GM12878 (cell line): ENCODE data around the gene LAMA5. TPM values are rescaled to one million over a fixed set of nuclear protein-coding genes. Genes with fewer than 3 reads are reported as not detected.

Source experiments
- ATAC-seq: fragments of 200-7000 bp; cut with Tn5 transposase; 3 replicates; pipeline ENCODE4 v1.9.1; 2020; ENCODE audit warnings: mild to moderate bottlenecking, moderate library complexity
- BruUV-seq: library from RNA; stranded (reverse); fragments of 400-500 nt; replicated peaks from 2 replicates; lab custom pipeline; 2021; lab: Mats Ljungman, UMichigan
- CTCF ChIA-PET: fragments of 300-600 bp; sonication (Branson Sonifier 250); formaldehyde crosslinking; extraction: SDS; loops from one replicate; lab custom pipeline; 2021; ENCODE audit warnings: inconsistent platforms; lab: Yijun Ruan, JAX
- POLR2A ChIA-PET: fragments of 350-600 bp; formaldehyde crosslinking; extraction: SDS; loops from one replicate; lab custom pipeline; 2021; ENCODE audit warnings: inconsistent platforms; lab: Charles Lee
- RAD21 ChIA-PET: fragments of 300-600 bp; sonication (Branson Sonifier 250); formaldehyde crosslinking; loops from one replicate; lab custom pipeline; 2023; ENCODE audit warnings: antibody characterized with exemption; ENCODE audit not compliant: unreplicated experiment; lab: Charles Lee
- SMC1A ChIA-PET: fragments of 300-600 bp; sonication (Branson Sonifier 250); formaldehyde crosslinking; loops from one replicate; lab custom pipeline; 2023; ENCODE audit not compliant: unreplicated experiment, uncharacterized antibody; lab: Charles Lee
- DNase-seq: peaks from one replicate; pipeline ENCODE4 v3.0.0-alpha.2; 2011; ENCODE audit warnings: low read depth, low spot score
- FAIRE-seq: peaks from 3 replicates; lab custom pipeline; 2011; peaks lifted over from hg19 to GRCh38; lab: Jason Lieb, UNC
- H2AFZ ChIP-seq: 2 replicates; pipeline ENCODE4 v1.6.0; 2011; ENCODE audit warnings: low read depth, low read length, control low read depth; ENCODE audit not compliant: control insufficient read depth
- H3K27ac ChIP-seq: 2 replicates; pipeline ENCODE4 v1.5.1; 2011; ENCODE audit warnings: control low read depth; ENCODE audit not compliant: control insufficient read depth, insufficient read depth
- H3K27me3 ChIP-seq, 2 experiments: replicated peaks in 1 of 2; 2 replicates each; pipeline versions ENCODE4 v1.6.0 to v1.6.1; 2011; ENCODE audit warnings: low read length in 1 of 2; ENCODE audit not compliant: control insufficient read depth in 2 of 2, insufficient read depth in 2 of 2
- H3K36me3 ChIP-seq, 2 experiments: 2 replicates each; pipeline ENCODE4 v1.5.1; 2011; ENCODE audit warnings: low read length in 1 of 2; ENCODE audit not compliant: control insufficient read depth in 2 of 2, insufficient read depth in 2 of 2
- H3K4me1 ChIP-seq: 2 replicates; pipeline ENCODE4 v1.6.1; 2011; ENCODE audit warnings: mild to moderate bottlenecking, low read length, moderate library complexity, mixed read lengths; ENCODE audit not compliant: control insufficient read depth, insufficient read depth
- H3K4me2 ChIP-seq: 2 replicates; pipeline ENCODE4 v1.6.0; 2011; ENCODE audit warnings: control low read depth; ENCODE audit not compliant: control insufficient read depth, insufficient read depth
- H3K4me3 ChIP-seq: fragments of 200-600 bp; sonication (generic); 2 replicates; pipeline ENCODE4 v1.5.1; 2016
- H3K79me2 ChIP-seq: 2 replicates; pipeline ENCODE4 v1.6.0; 2011; ENCODE audit warnings: low read length; ENCODE audit not compliant: control insufficient read depth, insufficient read depth
- H3K9ac ChIP-seq: 2 replicates; pipeline ENCODE4 v1.8.0; 2011; ENCODE audit warnings: low read length, control low read depth, mixed read lengths; ENCODE audit not compliant: control insufficient read depth, insufficient read depth
- H3K9me3 ChIP-seq: replicated peaks from 3 replicates; pipeline ENCODE4 v1.5.1; 2011; ENCODE audit warnings: mild to moderate bottlenecking, low read length; ENCODE audit not compliant: control insufficient read depth, insufficient read depth
- H4K20me1 ChIP-seq: 2 replicates; pipeline ENCODE4 v1.6.0; 2011; ENCODE audit not compliant: control insufficient read depth, insufficient read depth
- BMI1 ChIP-seq: fragments of 450-650 bp; IDR thresholded peaks from 2 replicates; pipeline ENCODE4 v1.6.1; 2016; ENCODE audit warnings: mild to moderate bottlenecking, moderate library complexity, borderline replicate concordance
- HDAC2 ChIP-seq: fragments of 200-600 bp; sonication (generic); IDR thresholded peaks from 2 replicates; pipeline ENCODE4 v1.6.1; 2017
- HDGF ChIP-seq: fragments of 450-650 bp; IDR thresholded peaks from 2 replicates; pipeline ENCODE4 v1.6.1; 2016; ENCODE audit warnings: antibody characterized with exemption
- IKZF2 ChIP-seq, 2 experiments: fragments of 450-650 bp; IDR thresholded peaks; 2 replicates each; pipeline ENCODE4 v1.6.1; 2017; ENCODE audit warnings: mild to moderate bottlenecking in 2 of 2, moderate library complexity in 2 of 2
- RCOR1 ChIP-seq: conservative IDR thresholded peaks from 2 replicates; pipeline ENCODE4 v1.6.1; 2012; ENCODE audit warnings: low read depth, low read length, improper control_type of control experiment
- SREBF1 ChIP-seq: IDR thresholded peaks from 2 replicates; pipeline ENCODE4 v1.6.1; 2012; ENCODE audit warnings: mild to moderate bottlenecking, low read length
- TARDBP ChIP-seq: IDR thresholded peaks from 2 replicates; pipeline ENCODE4 v1.6.1; 2016; ENCODE audit warnings: borderline replicate concordance
- TCF3 ChIP-seq: IDR thresholded peaks from 2 replicates; pipeline ENCODE4 v1.6.1; 2012; ENCODE audit warnings: low read depth, mild to moderate bottlenecking, low read length, borderline replicate concordance; ENCODE audit not compliant: insufficient read depth
- ZNF24 ChIP-seq: fragments of 450-650 bp; IDR thresholded peaks from 2 replicates; pipeline ENCODE4 v1.6.1; 2017; ENCODE audit warnings: antibody characterized with exemption, mild to moderate bottlenecking
- ZNF384 ChIP-seq: IDR thresholded peaks from 2 replicates; pipeline ENCODE4 v1.6.1; 2012; ENCODE audit warnings: low read depth, mild to moderate bottlenecking, low read length, improper control_type of control experiment, borderline replicate concordance
- ZNF622 ChIP-seq: fragments of 450-650 bp; IDR thresholded peaks from 2 replicates; pipeline ENCODE4 v1.6.1; 2017; ENCODE audit warnings: mild to moderate bottlenecking, inconsistent platforms
- WGBS: methylation state at CpG from one replicate; pipeline ENCODE4 v1.1.6; 2016; ENCODE audit warnings: low lambda C conversion rate; ENCODE audit not compliant: insufficient replicate concordance, insufficient coverage; ENCODE audit errors: missing lambda C conversion rate; 5-methylcytosine and 5-hydroxymethylcytosine counted together
- in situ Hi-C: fragments of 300-500 bp; cut with MboI; formaldehyde crosslinking; loops from 9 replicates; pipeline ENCODE4 v1.14.3; 2018; ENCODE audit warnings: mixed read lengths
- intact Hi-C: fragments of 100-400 bp; cut with micrococcal nuclease; formaldehyde crosslinking; loops from one replicate; pipeline ENCODE4 v1.14.2; 2022; ENCODE audit not compliant: unreplicated experiment
- polyA plus RNA-seq, 11 experiments: library from polyadenylated mRNA; depleted of rRNA in 4 of 11; unstranded in 6 of 11; stranded (reverse) in 5 of 11; fragments of >200 nt; fragmentation: Nextera tagmentation in 4 of 11; fragmentation: Illumina TruSeq in 1 of 11; extraction: Ambion mirVana in 4 of 11; extraction: Trizol in 1 of 11; gene quantifications; 1 replicate in 1 of 11; 2 replicates in 10 of 11; pipeline versions ENCODE4 v1.2.1 to v1.2.3, GENCODE V29; 2011 to 2016; ENCODE audit warnings: inconsistent platforms in 2 of 11, missing spikeins in 2 of 11, low read depth in 1 of 11
- total RNA-seq, 4 experiments: library from RNA; depleted of rRNA in 3 of 4; stranded (reverse); fragments of >200 nt in 3 of 4; fragmentation: Illumina TruSeq in 1 of 4; extraction: Trizol in 1 of 4; gene quantifications; 2 replicates each; pipeline versions ENCODE4 v1.2.1 to v1.2.3, GENCODE V29; 2013 to 2021
- TF ChIP-seq, protein P1 (sequence below): fragments of 450-650 bp; conservative IDR thresholded peaks from 2 replicates; pipeline ENCODE4 v1.6.1; 2017; ENCODE audit warnings: mild to moderate bottlenecking, moderate library complexity
- TF ChIP-seq, protein P2 (sequence below): IDR thresholded peaks from 2 replicates; pipeline ENCODE4 v1.6.1; 2011; ENCODE audit warnings: borderline replicate concordance, low read depth, mild to moderate bottlenecking, moderate library complexity, low read length; ENCODE audit not compliant: insufficient read depth, poor library complexity, severe bottlenecking
- TF ChIP-seq, protein P3 (sequence below): IDR thresholded peaks from 2 replicates; pipeline ENCODE4 v1.6.1; 2012; ENCODE audit warnings: mild to moderate bottlenecking, low read depth, low read length
- TF ChIP-seq, protein P4 (sequence below): fragments of 150-350 bp; IDR thresholded peaks from 2 replicates; pipeline ENCODE4 v1.6.1; 2016; ENCODE audit warnings: low read depth, low read length

LAMA5 gene
- total and polyA plus RNA-seq, 10 of the 15 experiments (the other 5 are each of a cell fraction or from before 2014, with no cell fraction given) = 0.09 to 3.1 (median 1.6) TPM; not detected in 3

DNA sequence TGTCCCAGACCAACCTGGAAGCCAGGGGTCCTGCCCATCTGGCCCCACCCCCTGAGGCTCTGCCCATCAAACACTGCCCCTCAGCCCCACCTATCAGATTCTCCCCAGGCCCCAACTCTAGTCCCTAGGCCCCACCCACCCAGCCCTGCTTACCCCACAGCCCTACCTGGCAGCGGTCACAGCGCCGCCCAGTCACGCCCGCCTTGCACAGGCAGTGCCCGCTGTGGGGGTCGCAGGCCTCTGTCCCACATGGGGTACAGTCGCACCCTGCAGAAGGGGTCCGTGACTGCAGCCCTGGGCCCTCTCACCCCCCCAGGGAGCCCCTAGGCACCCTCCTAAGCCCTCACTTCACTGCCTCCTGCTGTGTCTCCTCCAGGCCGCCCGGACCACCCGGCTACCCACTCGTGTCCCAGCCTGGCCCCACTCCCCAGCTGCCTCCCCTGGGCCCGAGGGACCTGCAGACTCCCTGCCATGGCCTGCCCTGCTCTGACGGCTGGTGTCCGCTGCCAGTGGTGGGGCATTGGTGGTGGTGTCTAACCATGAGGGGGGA lies 44.5 kb downstream of the LAMA5 start:
- no peaks in the 10 kb centered on the region for H3K4me1 ChIP-seq
- H3K79me2 ChIP-seq = no peaks in the 10 kb centered on the region
- no peaks in the 10 kb centered on the region for H3K36me3 ChIP-seq
- intact Hi-C loops (no loop called here), in situ Hi-C loops (no loop called here)
- no peaks in the 10 kb centered on the region for H3K27me3 ChIP-seq
- FAIRE-seq (no peak), DNase-seq (no peak), ATAC-seq (no peak)
- no peak overlapping the region for H3K27ac ChIP-seq
- ChIA-PET POLR2A (no interaction called here), SMC1A (no interaction called here), RAD21 (no interaction called here), CTCF (no interaction called here)
- no TSS peak for BruUV-seq
- H3K4me2 ChIP-seq = no peak overlapping the region
- 54% methylated on average over 5 of the region's 16 CpGs for WGBS
- H3K9me3 ChIP-seq = no peaks in the 10 kb centered on the region; the same call in 2 of the 3 replicates
- H3K9ac ChIP-seq = no peak overlapping the region
- no peaks in the 10 kb centered on the region for H4K20me1 ChIP-seq
- H3K4me3 ChIP-seq = no peak overlapping the region
- H2AFZ ChIP-seq = no peak overlapping the region
- TF ChIP-seq TCF3 (no peak), ZNF24 (no peak), IKZF2 (IDR thresholded peaks at IDR 0.05) (no peak), ZNF622 (no peak), TARDBP (no peak), BMI1 (no peak), HDGF (no peak), HDAC2 (no peak), SREBF1 (no peak), RCOR1 (no peak), ZNF384 (no peak)
- TF ChIP-seq, protein P1, sequence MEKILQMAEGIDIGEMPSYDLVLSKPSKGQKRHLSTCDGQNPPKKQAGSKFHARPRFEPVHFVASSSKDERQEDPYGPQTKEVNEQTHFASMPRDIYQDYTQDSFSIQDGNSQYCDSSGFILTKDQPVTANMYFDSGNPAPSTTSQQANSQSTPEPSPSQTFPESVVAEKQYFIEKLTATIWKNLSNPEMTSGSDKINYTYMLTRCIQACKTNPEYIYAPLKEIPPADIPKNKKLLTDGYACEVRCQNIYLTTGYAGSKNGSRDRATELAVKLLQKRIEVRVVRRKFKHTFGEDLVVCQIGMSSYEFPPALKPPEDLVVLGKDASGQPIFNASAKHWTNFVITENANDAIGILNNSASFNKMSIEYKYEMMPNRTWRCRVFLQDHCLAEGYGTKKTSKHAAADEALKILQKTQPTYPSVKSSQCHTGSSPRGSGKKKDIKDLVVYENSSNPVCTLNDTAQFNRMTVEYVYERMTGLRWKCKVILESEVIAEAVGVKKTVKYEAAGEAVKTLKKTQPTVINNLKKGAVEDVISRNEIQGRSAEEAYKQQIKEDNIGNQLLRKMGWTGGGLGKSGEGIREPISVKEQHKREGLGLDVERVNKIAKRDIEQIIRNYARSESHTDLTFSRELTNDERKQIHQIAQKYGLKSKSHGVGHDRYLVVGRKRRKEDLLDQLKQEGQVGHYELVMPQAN = no peak
- TF ChIP-seq, protein P2, sequence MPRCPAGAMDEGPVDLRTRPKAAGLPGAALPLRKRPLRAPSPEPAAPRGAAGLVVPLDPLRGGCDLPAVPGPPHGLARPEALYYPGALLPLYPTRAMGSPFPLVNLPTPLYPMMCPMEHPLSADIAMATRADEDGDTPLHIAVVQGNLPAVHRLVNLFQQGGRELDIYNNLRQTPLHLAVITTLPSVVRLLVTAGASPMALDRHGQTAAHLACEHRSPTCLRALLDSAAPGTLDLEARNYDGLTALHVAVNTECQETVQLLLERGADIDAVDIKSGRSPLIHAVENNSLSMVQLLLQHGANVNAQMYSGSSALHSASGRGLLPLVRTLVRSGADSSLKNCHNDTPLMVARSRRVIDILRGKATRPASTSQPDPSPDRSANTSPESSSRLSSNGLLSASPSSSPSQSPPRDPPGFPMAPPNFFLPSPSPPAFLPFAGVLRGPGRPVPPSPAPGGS = no peak
- TF ChIP-seq, protein P3, sequence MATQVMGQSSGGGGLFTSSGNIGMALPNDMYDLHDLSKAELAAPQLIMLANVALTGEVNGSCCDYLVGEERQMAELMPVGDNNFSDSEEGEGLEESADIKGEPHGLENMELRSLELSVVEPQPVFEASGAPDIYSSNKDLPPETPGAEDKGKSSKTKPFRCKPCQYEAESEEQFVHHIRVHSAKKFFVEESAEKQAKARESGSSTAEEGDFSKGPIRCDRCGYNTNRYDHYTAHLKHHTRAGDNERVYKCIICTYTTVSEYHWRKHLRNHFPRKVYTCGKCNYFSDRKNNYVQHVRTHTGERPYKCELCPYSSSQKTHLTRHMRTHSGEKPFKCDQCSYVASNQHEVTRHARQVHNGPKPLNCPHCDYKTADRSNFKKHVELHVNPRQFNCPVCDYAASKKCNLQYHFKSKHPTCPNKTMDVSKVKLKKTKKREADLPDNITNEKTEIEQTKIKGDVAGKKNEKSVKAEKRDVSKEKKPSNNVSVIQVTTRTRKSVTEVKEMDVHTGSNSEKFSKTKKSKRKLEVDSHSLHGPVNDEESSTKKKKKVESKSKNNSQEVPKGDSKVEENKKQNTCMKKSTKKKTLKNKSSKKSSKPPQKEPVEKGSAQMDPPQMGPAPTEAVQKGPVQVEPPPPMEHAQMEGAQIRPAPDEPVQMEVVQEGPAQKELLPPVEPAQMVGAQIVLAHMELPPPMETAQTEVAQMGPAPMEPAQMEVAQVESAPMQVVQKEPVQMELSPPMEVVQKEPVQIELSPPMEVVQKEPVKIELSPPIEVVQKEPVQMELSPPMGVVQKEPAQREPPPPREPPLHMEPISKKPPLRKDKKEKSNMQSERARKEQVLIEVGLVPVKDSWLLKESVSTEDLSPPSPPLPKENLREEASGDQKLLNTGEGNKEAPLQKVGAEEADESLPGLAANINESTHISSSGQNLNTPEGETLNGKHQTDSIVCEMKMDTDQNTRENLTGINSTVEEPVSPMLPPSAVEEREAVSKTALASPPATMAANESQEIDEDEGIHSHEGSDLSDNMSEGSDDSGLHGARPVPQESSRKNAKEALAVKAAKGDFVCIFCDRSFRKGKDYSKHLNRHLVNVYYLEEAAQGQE = no peak
- TF ChIP-seq, protein P4, sequence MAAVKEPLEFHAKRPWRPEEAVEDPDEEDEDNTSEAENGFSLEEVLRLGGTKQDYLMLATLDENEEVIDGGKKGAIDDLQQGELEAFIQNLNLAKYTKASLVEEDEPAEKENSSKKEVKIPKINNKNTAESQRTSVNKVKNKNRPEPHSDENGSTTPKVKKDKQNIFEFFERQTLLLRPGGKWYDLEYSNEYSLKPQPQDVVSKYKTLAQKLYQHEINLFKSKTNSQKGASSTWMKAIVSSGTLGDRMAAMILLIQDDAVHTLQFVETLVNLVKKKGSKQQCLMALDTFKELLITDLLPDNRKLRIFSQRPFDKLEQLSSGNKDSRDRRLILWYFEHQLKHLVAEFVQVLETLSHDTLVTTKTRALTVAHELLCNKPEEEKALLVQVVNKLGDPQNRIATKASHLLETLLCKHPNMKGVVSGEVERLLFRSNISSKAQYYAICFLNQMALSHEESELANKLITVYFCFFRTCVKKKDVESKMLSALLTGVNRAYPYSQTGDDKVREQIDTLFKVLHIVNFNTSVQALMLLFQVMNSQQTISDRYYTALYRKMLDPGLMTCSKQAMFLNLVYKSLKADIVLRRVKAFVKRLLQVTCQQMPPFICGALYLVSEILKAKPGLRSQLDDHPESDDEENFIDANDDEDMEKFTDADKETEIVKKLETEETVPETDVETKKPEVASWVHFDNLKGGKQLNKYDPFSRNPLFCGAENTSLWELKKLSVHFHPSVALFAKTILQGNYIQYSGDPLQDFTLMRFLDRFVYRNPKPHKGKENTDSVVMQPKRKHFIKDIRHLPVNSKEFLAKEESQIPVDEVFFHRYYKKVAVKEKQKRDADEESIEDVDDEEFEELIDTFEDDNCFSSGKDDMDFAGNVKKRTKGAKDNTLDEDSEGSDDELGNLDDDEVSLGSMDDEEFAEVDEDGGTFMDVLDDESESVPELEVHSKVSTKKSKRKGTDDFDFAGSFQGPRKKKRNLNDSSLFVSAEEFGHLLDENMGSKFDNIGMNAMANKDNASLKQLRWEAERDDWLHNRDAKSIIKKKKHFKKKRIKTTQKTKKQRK = no peak
